Astrocyte of the spinal cord (primary cell): ENCODE data around the gene ERN1.

ENCODE experiments used
- DNase-seq: peaks from one replicate; pipeline ENCODE4 v3.0.0; 2011; ENCODE audit warnings: low read depth, low spot score
- H3K4me3 ChIP-seq: 2 replicates; pipeline ENCODE4 v1.5.1; 2011; ENCODE audit warnings: low read depth, mild to moderate bottlenecking, low read length, moderate library complexity
- CTCF ChIP-seq: IDR thresholded peaks from 2 replicates; pipeline ENCODE4 v1.5.1; 2012; ENCODE audit warnings: low read depth, mild to moderate bottlenecking, low read length, inconsistent platforms
- in situ Hi-C: cut with HindIII; loops from 2 replicates; pipeline ENCODE4 v1.10.0; 2017; ENCODE audit warnings: low sequenced_read_pairs

ERN1 gene

GRCh38 chr17:64063088-64063487 lies 66.9 kb downstream of the ERN1 start:
- no peak overlapping the region for H3K4me3 ChIP-seq
- no peak for DNase-seq
- in situ Hi-C loops: no loop called here
- TF ChIP-seq CTCF: no peak

GRCh38 chr17:64061178-64061898 lies 68.6 kb downstream of the ERN1 start:
- no peak for TF ChIP-seq CTCF
- DNase-seq: no peak
- in situ Hi-C loops: no loop called here
- no peak overlapping the region for H3K4me3 ChIP-seq

- TF ChIP-seq CTCF: no peak
- H3K4me3 ChIP-seq: no peak overlapping the region
- no peak for DNase-seq
- in situ Hi-C loops: no loop called here
These were observed 69.6 kb downstream of the ERN1 start for GRCh38 chr17:64060331-64060730.

GRCh38 chr17:64059756-64060155 lies 70.2 kb downstream of the ERN1 start:
- H3K4me3 ChIP-seq: no peak overlapping the region
- no peak for DNase-seq
- no peak for TF ChIP-seq CTCF
- in situ Hi-C loops: no loop called here

- in situ Hi-C loops: no loop called here
- no peak for DNase-seq
- TF ChIP-seq CTCF: no peak
- no peak overlapping the region for H3K4me3 ChIP-seq
These were observed 71.3 kb downstream of the ERN1 start for GRCh38 chr17:64058621-64059020.

- no peak for DNase-seq
- no peak for TF ChIP-seq CTCF
- in situ Hi-C loops: no loop called here
- H3K4me3 ChIP-seq: no peak overlapping the region
These were observed 72.2 kb downstream of the ERN1 start for GRCh38 chr17:64057701-64058263.
